Measurements from ENCODE around the gene WDR86. TPM values are rescaled to one million over a fixed set of nuclear protein-coding genes. Genes with fewer than 3 reads are reported as not detected.

WDR86 gene
- total and polyA plus RNA-seq, 8 donors, result 0.85 to 24.1 (median 19.5) TPM

DNA sequence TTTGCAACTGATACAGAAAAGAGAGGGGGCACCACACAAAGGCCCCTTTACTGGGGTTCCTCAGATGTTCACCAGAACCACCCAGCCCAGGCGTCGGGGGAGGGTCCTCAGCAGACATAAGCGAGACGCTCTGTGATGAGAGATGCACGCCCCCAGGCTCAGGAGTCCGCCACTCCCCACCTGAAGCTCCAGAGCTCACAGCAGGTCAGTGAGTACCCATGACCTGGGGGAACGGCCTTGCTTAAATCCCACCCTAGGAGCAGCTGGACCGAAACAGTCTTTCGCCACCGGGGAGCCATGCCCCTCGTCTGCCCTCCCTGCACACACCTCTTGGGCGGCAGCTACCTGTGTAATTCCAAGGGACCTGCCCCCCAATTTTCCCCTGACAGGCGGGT, 27.3 kb upstream of the WDR86 start:
- H3K36me3 ChIP-seq, result no peaks in the 10 kb centered on the region
- DNase-seq, result peak in 1 of 4 donors; percentile 28
- intact Hi-C loops (cut with DNase I), result no loop called here
- H3K27ac ChIP-seq, result no peak overlapping the region
- ATAC-seq, result no peak
- H3K9me3 ChIP-seq, result no peaks in the 10 kb centered on the region
- peaks cover 0 to 42% of the 10 kb centered on the region in 2 donors for H3K27me3 ChIP-seq
- TF ChIP-seq, protein P1, sequence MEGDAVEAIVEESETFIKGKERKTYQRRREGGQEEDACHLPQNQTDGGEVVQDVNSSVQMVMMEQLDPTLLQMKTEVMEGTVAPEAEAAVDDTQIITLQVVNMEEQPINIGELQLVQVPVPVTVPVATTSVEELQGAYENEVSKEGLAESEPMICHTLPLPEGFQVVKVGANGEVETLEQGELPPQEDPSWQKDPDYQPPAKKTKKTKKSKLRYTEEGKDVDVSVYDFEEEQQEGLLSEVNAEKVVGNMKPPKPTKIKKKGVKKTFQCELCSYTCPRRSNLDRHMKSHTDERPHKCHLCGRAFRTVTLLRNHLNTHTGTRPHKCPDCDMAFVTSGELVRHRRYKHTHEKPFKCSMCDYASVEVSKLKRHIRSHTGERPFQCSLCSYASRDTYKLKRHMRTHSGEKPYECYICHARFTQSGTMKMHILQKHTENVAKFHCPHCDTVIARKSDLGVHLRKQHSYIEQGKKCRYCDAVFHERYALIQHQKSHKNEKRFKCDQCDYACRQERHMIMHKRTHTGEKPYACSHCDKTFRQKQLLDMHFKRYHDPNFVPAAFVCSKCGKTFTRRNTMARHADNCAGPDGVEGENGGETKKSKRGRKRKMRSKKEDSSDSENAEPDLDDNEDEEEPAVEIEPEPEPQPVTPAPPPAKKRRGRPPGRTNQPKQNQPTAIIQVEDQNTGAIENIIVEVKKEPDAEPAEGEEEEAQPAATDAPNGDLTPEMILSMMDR (IDR thresholded peaks at IDR 0.05), result no peak
- peaks cover 7 to 12% of the 10 kb centered on the region in 2 donors for H3K4me1 ChIP-seq
- H3K4me3 ChIP-seq, result no peak overlapping the region

DNA sequence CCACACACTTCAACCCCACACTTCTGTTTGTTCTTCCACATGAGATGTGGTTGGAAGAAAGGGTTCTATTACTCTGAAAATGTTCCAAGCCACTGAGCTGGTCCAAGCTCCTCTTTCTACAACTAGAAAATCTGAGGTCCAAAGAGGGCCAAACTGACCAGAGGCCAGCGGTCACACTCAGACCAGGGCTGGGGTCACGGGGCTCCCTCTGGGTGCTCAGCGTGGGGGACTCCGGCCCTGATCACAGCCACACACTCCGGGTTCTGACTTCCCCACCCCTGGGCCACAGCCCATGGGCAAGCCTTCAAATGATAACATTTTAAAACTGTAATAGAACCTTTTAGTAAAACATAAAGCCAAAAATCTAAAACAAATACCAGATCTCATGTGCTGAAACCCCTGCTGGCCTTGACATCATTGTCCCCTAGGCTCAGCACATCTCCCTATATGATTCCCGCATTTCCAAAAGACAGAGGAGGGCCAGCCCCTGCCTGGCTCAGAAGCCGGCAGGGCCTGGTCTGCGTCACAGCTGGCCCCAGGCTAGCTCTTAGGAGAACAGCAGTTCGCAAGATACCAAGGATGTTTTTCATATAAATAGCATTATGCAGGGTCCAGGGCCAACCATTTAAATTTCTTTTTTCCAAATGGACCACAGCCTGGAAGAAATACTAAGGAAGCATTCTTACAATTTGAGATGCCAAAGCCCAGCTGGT, 26.8 kb upstream of the WDR86 start:
- no peak overlapping the region for H3K4me3 ChIP-seq
- H3K36me3 ChIP-seq, result no peaks in the 10 kb centered on the region
- peak in 1 of 4 donors; percentile 28 for DNase-seq
- no peak for ATAC-seq
- intact Hi-C loops (cut with DNase I), result no loop called here
- peak overlapping the region in 1 of 2 donors; percentile 9 for H3K27ac ChIP-seq
- peaks cover 0 to 44% of the 10 kb centered on the region in 2 donors for H3K27me3 ChIP-seq
- TF ChIP-seq, protein P1 (IDR thresholded peaks at IDR 0.05), result no peak
- H3K9me3 ChIP-seq, result no peaks in the 10 kb centered on the region
- peaks cover 7 to 12% of the 10 kb centered on the region in 2 donors for H3K4me1 ChIP-seq

DNA sequence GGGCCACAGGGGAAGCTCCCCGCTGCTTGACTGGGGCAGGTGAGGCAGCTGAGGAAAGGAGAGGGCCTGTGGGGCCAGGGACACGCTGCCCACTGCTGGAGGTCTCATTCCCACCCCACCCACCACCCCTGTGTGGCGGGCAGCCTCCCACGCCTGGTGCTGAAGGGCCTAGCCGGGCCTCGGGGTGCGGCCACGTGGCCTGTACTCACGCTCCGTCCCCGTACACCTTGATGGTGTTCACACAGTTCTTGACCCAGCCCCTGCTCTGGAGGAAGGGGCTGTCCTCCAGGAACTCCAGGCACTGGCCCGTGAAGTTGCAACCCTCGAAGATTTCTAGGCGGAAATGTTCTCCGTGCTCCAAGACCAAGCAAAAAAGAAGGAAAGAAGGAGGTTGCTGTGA, 26.1 kb upstream of the WDR86 start:
- TF ChIP-seq, protein P1 (IDR thresholded peaks at IDR 0.05), result no peak
- no peak overlapping the region for H3K27ac ChIP-seq

DNA sequence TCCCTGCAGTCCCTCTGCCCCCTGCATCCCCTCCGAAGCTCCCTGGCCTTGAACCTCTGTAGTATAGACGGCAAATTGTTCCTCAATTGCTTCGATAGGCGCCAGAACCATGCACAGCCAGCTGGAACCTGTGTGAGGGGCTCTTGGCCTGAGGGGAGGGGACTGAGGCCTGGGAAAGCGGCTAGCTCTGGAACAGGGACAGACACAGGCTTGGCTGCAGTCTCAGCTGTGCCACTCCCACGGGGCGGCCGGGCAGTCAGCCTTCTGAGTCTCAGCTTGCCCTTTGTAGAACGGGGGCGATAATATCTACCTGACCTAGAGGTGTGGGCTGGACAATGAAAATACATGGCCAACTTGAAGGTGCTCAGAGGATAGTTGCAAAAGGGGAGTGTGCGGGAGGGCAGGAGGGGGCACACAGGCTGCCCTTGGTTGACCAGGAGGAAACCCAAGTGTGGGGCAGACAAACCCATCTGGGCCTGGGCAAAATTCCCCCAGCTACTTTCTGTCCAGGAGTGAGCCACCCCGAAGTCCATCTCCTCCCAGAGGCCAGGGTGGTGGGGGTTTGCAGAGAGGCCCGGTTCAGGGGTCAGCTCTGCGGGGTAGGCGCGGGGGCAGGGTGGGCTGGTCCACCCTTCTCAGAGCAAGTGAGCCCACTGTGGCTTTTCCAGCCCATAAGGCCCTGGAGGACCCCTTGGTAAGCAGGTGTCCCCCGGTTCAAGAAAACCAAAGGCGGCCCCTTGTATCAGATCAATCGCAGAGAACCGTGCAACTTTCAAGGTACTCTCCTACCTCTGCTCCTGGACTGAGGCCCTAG, 25.5 kb upstream of the WDR86 start:
- TF ChIP-seq, protein P1 (IDR thresholded peaks at IDR 0.05), result no peak
- Histone ChIP-seq H3K9me3 (no peaks in the 10 kb centered on the region), H3K36me3 (no peaks in the 10 kb centered on the region), H3K27ac (no peak overlapping the region), H3K4me3 (no peak overlapping the region), H3K27me3 (peaks cover 0 to 36% of the 10 kb centered on the region in 2 donors), H3K4me1 (peaks cover 4 to 7% of the 10 kb centered on the region in 2 donors)
- no peak for ATAC-seq
- intact Hi-C loops (cut with DNase I), result no loop called here
- peak in 1 of 4 donors; percentile 26 for DNase-seq

More for the DNA sequence above, 26.1 kb upstream of the WDR86 start:
- H3K9me3 ChIP-seq, result no peaks in the 10 kb centered on the region
- peaks cover 0 to 42% of the 10 kb centered on the region in 2 donors for H3K27me3 ChIP-seq
- H3K4me1 ChIP-seq, result peaks cover 7% of the 10 kb centered on the region in 2 donors
- DNase-seq (peak in 1 of 4 donors; percentile 28), ATAC-seq (no peak)
- no peaks in the 10 kb centered on the region for H3K36me3 ChIP-seq
- intact Hi-C loops (cut with DNase I), result no loop called here
- no peak overlapping the region for H3K4me3 ChIP-seq

DNA sequence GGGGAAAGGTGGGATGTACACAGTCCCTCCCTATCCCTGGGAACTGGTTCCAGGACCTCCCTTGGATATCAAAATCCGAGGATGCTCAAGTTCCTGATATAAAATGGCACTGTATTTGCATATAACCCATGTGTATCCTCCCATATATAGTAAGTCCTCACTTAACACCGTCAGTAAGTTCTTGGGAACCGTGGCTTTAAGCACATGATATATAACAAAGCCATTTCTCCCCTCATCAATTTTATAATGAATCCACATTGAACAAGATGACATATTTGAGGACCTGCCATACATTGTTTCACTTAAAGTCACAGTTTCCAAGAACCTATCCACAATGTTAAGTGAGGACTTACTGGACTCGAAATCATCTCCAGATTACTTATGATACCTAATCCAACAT, 24.7 kb upstream of the WDR86 start:
- intact Hi-C loops (cut with DNase I), result no loop called here
- Histone ChIP-seq H3K9me3 (no peaks in the 10 kb centered on the region), H3K27me3 (peaks cover 0 to 28% of the 10 kb centered on the region in 2 donors), H3K4me3 (no peak overlapping the region), H3K27ac (no peak overlapping the region), H3K4me1 (peaks cover 6 to 8% of the 10 kb centered on the region in 2 donors), H3K36me3 (no peaks in the 10 kb centered on the region)
- TF ChIP-seq, protein P1 (IDR thresholded peaks at IDR 0.05), result no peak
- DNase-seq (no peak), ATAC-seq (no peak)
